ENCODE measurements around the gene SUGCT. TPM values are rescaled to one million over a fixed set of nuclear protein-coding genes. Genes with fewer than 3 reads are reported as not detected.

Gene SUGCT
- total RNA-seq, 6 donors from 2014 or later = 1.4 to 3.1 (median 1.7) TPM; not detected in 1

GRCh38 chr7:40673285-40673684 lies 538.5 kb downstream of the SUGCT start:
- no peak overlapping the region for H3K4me3 ChIP-seq
- H3K27me3 ChIP-seq = no peaks in the 10 kb centered on the region
- 39 to 55% methylated on average over 2 of the region's 2 CpGs for WGBS, 2 donors
- no peaks in the 10 kb centered on the region for H3K9me3 ChIP-seq
- TF ChIP-seq, protein P1, sequence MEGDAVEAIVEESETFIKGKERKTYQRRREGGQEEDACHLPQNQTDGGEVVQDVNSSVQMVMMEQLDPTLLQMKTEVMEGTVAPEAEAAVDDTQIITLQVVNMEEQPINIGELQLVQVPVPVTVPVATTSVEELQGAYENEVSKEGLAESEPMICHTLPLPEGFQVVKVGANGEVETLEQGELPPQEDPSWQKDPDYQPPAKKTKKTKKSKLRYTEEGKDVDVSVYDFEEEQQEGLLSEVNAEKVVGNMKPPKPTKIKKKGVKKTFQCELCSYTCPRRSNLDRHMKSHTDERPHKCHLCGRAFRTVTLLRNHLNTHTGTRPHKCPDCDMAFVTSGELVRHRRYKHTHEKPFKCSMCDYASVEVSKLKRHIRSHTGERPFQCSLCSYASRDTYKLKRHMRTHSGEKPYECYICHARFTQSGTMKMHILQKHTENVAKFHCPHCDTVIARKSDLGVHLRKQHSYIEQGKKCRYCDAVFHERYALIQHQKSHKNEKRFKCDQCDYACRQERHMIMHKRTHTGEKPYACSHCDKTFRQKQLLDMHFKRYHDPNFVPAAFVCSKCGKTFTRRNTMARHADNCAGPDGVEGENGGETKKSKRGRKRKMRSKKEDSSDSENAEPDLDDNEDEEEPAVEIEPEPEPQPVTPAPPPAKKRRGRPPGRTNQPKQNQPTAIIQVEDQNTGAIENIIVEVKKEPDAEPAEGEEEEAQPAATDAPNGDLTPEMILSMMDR (IDR thresholded peaks at IDR 0.05) = no peak
- TF ChIP-seq POLR2AphosphoS5 (IDR thresholded peaks at IDR 0.05) (no peak), EP300 (IDR thresholded peaks at IDR 0.05) (no peak)
- no peak for ATAC-seq (ENCODE audit: low FRiP score in 2 of 2)
- DNase-seq = no peak
- H3K27ac ChIP-seq = no peak overlapping the region
- H3K4me1 ChIP-seq = no peaks in the 10 kb centered on the region
- no peaks in the 10 kb centered on the region for H3K36me3 ChIP-seq

GRCh38 chr7:40674316-40674715 lies 539.5 kb downstream of the SUGCT start:
- TF ChIP-seq, protein P1 (IDR thresholded peaks at IDR 0.05) = no peak
- no peak for TF ChIP-seq EP300 (IDR thresholded peaks at IDR 0.05)
- no peak for TF ChIP-seq POLR2A (IDR thresholded peaks at IDR 0.05)
- TF ChIP-seq POLR2AphosphoS5 (IDR thresholded peaks at IDR 0.05) = no peak
- no peak for ATAC-seq (ENCODE audit: low FRiP score in 2 of 2)

GRCh38 chr7:40675741-40676140 lies 540.9 kb downstream of the SUGCT start:
- H3K4me3 ChIP-seq = no peak overlapping the region
- 89 to 91% methylated on average over 3 of the region's 3 CpGs for WGBS, 2 donors
- DNase-seq (no peak), ATAC-seq (ENCODE audit: low FRiP score in 2 of 2) (no peak)
- no peaks in the 10 kb centered on the region for H3K9me3 ChIP-seq
- TF ChIP-seq POLR2A (IDR thresholded peaks at IDR 0.05) = no peak
- no peak for TF ChIP-seq POLR2AphosphoS5 (IDR thresholded peaks at IDR 0.05)
- TF ChIP-seq, protein P1 (IDR thresholded peaks at IDR 0.05) = no peak
- no peak for TF ChIP-seq EP300 (IDR thresholded peaks at IDR 0.05)
- H3K27me3 ChIP-seq = no peaks in the 10 kb centered on the region
- H3K4me1 ChIP-seq = no peaks in the 10 kb centered on the region
- no peaks in the 10 kb centered on the region for H3K36me3 ChIP-seq
- H3K27ac ChIP-seq = no peak overlapping the region

More at GRCh38 chr7:40674316-40674715, 539.5 kb downstream of the SUGCT start:
- 89 to 95% methylated on average over 3 of the region's 3 CpGs for WGBS, 2 donors
- Histone ChIP-seq H3K27ac (no peak overlapping the region), H3K4me3 (no peak overlapping the region), H3K4me1 (no peaks in the 10 kb centered on the region), H3K36me3 (no peaks in the 10 kb centered on the region), H3K9me3 (no peaks in the 10 kb centered on the region), H3K27me3 (no peaks in the 10 kb centered on the region)
- no peak for DNase-seq

- 93% methylated on average over 6 of the region's 6 CpGs for WGBS, 2 donors
Measured at GRCh38 chr7:40676221-40676620, 541.4 kb downstream of the SUGCT start.

DNA sequence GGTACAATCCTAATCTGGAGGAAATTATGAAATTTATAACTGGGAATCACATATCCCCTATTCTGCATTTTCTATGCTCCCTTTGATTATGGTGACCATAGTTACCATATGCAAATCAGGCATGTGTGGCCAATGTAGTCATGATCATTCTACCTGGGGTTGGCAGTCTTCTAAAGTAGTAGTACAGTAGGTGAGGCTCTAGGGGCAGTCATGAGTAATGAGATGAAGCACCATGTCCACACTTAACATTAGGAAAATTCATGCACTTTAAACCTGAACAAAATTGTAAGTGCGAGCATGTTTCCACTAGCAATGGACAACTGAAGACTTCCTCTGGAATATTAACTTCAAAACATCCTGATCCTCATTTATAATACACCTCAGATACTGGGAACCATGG lies 545.9 kb downstream of the SUGCT start:
- ATAC-seq (ENCODE audit: low FRiP score in 2 of 2) (no peak), DNase-seq (no peak)
- no peak for TF ChIP-seq POLR2A (IDR thresholded peaks at IDR 0.05)
- TF ChIP-seq, protein P1 (IDR thresholded peaks at IDR 0.05) = peak in 1 of 6 experiments; percentile 15
- Histone ChIP-seq H3K27me3 (no peaks in the 10 kb centered on the region), H3K9me3 (no peaks in the 10 kb centered on the region), H3K4me3 (no peak overlapping the region), H3K27ac (no peak overlapping the region), H3K4me1 (no peaks in the 10 kb centered on the region), H3K36me3 (no peaks in the 10 kb centered on the region)
- 79 to 96% methylated on average over 1 of the region's 1 CpG for WGBS, 2 donors

More at GRCh38 chr7:40676221-40676620, 541.4 kb downstream of the SUGCT start:
- H3K4me3 ChIP-seq = no peak overlapping the region
- no peaks in the 10 kb centered on the region for H3K9me3 ChIP-seq
- H3K4me1 ChIP-seq = no peaks in the 10 kb centered on the region
- no peaks in the 10 kb centered on the region for H3K36me3 ChIP-seq
- H3K27me3 ChIP-seq = no peaks in the 10 kb centered on the region
- DNase-seq (no peak), ATAC-seq (ENCODE audit: low FRiP score in 2 of 2) (no peak)
- no peak overlapping the region for H3K27ac ChIP-seq
- TF ChIP-seq POLR2AphosphoS5 (IDR thresholded peaks at IDR 0.05) (no peak), POLR2A (IDR thresholded peaks at IDR 0.05) (no peak), EP300 (IDR thresholded peaks at IDR 0.05) (no peak)
- TF ChIP-seq, protein P1 (IDR thresholded peaks at IDR 0.05) = no peak
